GM10266 (cell line): ENCODE measurements around the gene BSND.

Source experiments
- DNase-seq: peaks from one replicate; pipeline ENCODE4 v3.0.0; 2012; ENCODE audit errors: extremely low spot score
- TF ChIP-seq, protein P1 (sequence below): IDR thresholded peaks from 2 replicates; pipeline ENCODE4 v1.5.1; 2012; ENCODE audit warnings: mild to moderate bottlenecking, low read depth; ENCODE audit not compliant: control insufficient read depth, insufficient read depth; ENCODE audit errors: missing control alignments

The BSND gene

DNA sequence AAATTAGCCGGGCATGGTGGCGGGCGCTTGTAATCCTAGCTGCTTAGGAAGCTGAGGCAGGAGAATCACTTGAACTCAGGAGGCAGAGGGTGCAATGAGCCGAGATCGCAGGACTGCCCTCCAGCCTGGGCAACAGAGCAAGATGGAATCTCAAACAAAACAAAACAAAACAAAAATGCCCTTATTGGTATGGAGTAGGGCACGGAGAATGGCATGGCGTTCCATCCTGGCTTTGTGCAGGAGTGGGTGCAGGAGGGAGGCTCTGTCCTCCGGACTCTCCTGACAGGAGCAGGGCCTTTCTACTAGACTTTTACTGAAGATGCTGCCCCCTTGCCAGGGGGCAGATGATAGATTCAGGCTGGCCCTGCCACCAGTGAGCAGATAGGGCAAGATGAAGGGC, 17.3 kb upstream of the BSND start:
- DNase-seq: no peak
- TF ChIP-seq, protein P1, sequence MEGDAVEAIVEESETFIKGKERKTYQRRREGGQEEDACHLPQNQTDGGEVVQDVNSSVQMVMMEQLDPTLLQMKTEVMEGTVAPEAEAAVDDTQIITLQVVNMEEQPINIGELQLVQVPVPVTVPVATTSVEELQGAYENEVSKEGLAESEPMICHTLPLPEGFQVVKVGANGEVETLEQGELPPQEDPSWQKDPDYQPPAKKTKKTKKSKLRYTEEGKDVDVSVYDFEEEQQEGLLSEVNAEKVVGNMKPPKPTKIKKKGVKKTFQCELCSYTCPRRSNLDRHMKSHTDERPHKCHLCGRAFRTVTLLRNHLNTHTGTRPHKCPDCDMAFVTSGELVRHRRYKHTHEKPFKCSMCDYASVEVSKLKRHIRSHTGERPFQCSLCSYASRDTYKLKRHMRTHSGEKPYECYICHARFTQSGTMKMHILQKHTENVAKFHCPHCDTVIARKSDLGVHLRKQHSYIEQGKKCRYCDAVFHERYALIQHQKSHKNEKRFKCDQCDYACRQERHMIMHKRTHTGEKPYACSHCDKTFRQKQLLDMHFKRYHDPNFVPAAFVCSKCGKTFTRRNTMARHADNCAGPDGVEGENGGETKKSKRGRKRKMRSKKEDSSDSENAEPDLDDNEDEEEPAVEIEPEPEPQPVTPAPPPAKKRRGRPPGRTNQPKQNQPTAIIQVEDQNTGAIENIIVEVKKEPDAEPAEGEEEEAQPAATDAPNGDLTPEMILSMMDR: no peak

- DNase-seq: no peak
- TF ChIP-seq, protein P1: no peak
Observed at GRCh38 chr1:54982739-54983138, 16.0 kb upstream of the BSND start.

DNA sequence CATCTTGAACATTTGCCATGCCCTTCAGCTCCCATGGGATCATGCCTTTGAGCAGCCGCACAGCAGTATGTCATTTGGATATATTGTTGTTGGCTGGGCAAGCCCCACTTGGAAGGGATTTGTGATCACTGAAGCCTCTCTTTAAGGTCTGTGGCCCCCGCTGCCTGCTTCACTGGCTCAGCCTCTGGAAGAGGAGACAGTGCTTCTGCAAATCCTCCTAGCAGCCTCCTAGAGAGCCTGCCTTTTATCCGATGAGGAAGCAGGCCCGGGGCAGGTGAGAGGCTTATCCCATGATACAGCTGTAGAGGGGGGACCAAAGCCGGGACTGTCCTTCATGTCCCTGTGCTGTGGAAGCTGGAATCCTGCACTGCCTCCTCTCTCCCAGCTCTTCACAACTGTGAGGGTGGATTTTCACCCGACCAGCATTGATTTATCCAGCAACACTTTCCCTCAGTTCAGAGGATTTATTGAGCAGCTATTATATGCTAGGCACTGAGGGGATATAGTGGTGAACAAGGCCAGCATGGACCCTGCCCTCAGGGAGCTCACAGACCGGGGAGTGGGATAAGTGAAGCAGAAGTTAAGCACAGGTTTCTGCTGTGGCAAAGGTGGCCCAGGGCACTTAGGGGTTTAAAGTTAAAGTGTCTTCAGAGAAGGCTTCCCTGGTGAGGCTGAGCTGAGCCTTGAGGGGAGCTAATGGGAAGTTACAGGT, 14.4 kb upstream of the BSND start:
- no peak for DNase-seq
- TF ChIP-seq, protein P1: no peak

- TF ChIP-seq, protein P1: no peak
- DNase-seq: no peak
Observed at GRCh38 chr1:54985556-54985955, 13.2 kb upstream of the BSND start.

- no peak for DNase-seq
- TF ChIP-seq, protein P1: no peak
Observed at GRCh38 chr1:54986025-54986424, 12.7 kb upstream of the BSND start.

GRCh38 chr1:54986533-54986932, 12.2 kb upstream of the BSND start:
- TF ChIP-seq, protein P1: no peak
- no peak for DNase-seq

- DNase-seq: no peak
- TF ChIP-seq, protein P1: no peak
Observed at GRCh38 chr1:54987427-54987826, 11.3 kb upstream of the BSND start.
